Measurements from ENCODE around the gene AK9.

Gene AK9

GRCh38 chr6:109485266-109485935 is 205.6 kb downstream of the AK9 start:
- no peak for DNase-seq (ENCODE audit: low read depth in 2 of 3, low spot score in 2 of 3)

GRCh38 chr6:109484122-109484521 is 206.9 kb downstream of the AK9 start:
- no peak for DNase-seq (ENCODE audit: low read depth in 2 of 3, low spot score in 2 of 3)

GRCh38 chr6:109483735-109484057 is 207.3 kb downstream of the AK9 start:
- no peak for DNase-seq (ENCODE audit: low read depth in 2 of 3, low spot score in 2 of 3)

DNA sequence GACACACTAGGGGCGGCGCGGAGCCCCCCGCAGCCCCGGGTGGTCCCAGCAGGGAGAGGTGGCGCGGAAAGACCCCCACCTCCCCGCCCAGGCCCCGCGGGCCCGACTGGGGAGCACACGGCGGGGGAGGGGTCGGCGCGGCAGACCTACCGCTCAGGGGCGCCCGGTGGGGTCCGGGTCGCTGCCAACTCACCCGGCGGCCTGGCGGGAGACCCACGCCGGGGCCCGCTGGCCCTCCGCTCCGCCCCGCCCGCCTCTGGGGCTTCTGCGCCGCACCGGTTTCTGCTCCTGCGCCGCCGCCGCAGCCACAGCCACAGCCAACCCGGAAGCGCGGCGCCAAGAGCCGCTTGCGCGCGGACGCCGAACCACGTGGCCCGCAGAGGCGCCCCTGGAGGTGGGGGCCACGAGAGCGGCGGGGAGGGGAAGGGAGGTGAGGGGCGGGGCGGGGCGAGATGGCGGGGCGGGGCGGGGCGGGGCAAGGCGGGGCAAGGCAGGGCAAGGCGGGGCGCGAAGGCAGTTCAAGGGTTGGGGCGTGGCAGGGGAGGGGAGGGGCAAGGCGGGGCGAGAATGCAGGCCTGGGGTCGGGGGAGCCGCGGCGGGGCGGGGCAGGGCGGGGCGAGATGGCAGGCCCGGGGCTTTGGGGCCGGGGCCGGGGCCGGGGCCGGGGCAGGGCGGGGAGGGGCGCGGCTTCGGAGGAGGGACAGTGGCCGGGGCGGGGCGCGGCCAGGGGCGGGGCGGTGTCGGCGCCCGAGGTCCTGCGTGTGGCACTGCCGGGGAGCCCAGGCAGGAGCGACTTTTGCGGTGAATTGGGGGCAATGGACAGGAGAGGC is 207.9 kb downstream of the AK9 start, which contains the start of gene ZBTB24:
ZBTB24 (minus strand) TSS at position 315 of the 830 bp plus-strand sequence. CDS start 1,193 bp downstream, outside the sequence.
- peak; percentile 69 to 81 (median 78) for DNase-seq (ENCODE audit: low read depth in 2 of 3, low spot score in 2 of 3)

- no peak for DNase-seq (ENCODE audit: low read depth in 2 of 3, low spot score in 2 of 3)
Observed at GRCh38 chr6:109480993-109481480, 210.0 kb downstream of the AK9 start.

GRCh38 chr6:109478841-109479624 is 212.0 kb downstream of the AK9 start:
- DNase-seq (ENCODE audit: low read depth in 2 of 3, low spot score in 2 of 3) = no peak

DNA sequence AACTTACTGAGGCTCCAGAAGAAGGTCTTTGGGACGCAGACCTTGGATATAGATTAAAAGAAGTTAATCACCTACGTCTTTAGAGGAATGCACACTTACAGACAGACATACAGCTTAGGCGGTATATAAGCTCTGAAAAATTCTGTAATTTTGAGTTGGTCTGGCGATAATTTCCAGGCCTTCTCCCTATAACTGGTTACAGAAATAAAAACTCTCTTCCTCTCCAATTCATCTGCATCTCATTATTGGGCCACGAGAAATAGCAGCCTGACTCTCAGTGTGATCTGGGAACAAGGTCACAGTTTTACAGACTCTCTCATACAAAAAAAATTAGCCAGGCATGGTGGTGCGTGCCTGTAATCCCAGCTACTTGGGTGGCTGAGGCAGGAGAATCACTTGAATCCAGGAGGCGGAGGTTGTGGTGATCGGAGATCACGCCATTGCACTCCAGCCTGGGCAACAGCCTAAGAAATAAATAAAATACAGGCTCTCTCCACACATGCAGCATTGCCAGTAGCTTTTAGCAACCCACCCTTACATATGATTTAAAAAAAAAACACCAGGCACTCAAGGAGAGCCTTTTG is 212.7 kb downstream of the AK9 start:
- DNase-seq (ENCODE audit: low read depth in 2 of 3, low spot score in 2 of 3) = no peak

DNA sequence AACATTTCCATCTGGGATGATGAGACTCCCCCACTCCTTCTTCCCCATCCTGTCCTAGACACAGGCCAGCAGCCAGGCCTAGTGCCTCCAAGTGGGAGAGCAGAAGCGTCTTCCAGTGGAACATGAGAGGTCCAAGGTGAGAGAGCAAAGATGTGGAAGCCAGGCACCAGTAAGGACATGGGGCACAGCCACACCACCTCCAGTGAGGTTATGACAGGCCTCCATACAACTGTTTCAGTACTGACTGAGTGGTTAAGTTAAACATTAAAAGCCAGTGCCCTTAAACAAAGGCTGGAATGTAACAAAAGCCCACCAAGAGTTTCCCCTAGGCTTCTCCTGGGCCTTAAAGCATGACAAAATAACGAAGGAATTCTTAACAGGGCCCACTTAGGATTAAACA is 213.3 kb downstream of the AK9 start:
- DNase-seq (ENCODE audit: low read depth in 2 of 3, low spot score in 2 of 3) = no peak

GRCh38 chr6:109477184-109477583 is 213.8 kb downstream of the AK9 start:
- no peak for DNase-seq (ENCODE audit: low read depth in 2 of 3, low spot score in 2 of 3)

DNA sequence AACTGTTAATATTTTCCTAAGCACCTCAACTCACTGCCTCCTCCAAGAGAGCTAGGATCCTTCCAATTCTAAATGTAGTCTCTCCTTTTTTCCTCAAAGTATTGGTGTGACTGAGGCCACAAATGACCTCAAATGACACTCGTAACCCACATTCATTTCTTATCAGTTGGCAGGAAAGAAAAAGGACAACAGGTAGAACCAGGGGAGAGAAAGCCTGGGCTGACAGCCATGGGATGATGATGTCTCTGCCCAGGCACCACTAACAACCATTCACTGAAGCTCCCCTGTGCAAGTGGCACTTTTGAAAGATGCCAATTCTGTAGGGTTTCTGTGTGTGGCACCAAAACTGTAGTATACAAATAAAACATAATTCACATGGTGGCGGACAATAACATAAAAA is 215.4 kb downstream of the AK9 start:
- DNase-seq (ENCODE audit: low read depth in 2 of 3, low spot score in 2 of 3) = no peak

DNA sequence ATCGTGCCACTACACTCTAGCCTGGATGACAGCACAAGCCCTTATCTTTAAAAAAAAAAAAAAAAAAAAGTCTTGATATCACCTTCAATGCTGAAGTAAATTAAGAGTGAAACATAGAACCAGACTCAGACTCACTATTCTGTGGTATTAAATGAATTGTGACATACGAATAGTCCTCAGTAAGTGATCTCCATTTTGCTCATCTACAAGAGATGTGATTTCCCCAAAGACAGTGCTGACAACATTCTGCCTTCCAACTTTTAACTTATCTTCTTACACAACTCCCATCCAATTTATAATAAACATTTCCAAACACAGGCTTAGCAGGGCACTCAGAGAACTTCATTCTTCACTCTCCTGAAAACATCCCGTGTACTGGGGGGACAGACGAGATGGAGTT is 216.0 kb downstream of the AK9 start:
- no peak for DNase-seq (ENCODE audit: low read depth in 2 of 3, low spot score in 2 of 3)

GRCh38 chr6:109473120-109473519 is 217.9 kb downstream of the AK9 start:
- DNase-seq (ENCODE audit: low read depth in 2 of 3, low spot score in 2 of 3) = no peak

GRCh38 chr6:109472132-109472995 is 218.6 kb downstream of the AK9 start:
- DNase-seq (ENCODE audit: low read depth in 2 of 3, low spot score in 2 of 3) = no peak

DNA sequence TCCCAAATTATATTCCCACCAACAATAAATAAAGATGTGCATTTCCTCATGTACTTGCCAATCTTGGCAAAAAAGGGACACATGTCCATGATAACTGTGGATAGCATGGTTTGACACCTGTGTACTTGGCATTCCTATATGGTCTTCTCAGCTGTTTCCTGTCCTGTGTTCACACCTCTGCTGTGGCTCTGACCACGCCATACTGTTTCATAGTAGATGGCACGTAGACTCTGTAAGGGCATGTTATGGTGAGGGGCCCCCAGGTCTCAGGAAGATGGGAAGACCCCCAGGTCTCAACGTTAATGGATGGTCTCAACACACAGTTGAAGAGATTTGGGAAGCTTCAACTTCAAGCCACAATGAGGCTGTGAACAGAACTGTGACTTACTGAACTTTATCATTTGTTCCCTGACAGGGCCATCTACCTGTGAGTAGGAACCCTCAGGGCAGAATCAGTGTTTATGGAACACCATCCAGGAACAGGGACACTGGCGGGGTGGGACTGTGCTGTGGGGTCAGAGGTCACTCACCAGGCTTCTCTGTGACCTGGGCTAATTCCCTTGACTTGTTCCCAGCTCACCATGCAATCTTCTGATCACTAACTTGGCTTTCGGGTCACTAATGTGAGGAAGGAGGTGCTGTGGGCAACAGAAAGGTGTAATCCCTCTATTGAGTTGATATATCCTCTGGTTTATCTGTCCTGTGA is 219.7 kb downstream of the AK9 start:
- DNase-seq (ENCODE audit: low read depth in 2 of 3, low spot score in 2 of 3) = no peak

GRCh38 chr6:109469591-109470189 is 221.3 kb downstream of the AK9 start:
- DNase-seq (ENCODE audit: low read depth in 2 of 3, low spot score in 2 of 3) = no peak

DNA sequence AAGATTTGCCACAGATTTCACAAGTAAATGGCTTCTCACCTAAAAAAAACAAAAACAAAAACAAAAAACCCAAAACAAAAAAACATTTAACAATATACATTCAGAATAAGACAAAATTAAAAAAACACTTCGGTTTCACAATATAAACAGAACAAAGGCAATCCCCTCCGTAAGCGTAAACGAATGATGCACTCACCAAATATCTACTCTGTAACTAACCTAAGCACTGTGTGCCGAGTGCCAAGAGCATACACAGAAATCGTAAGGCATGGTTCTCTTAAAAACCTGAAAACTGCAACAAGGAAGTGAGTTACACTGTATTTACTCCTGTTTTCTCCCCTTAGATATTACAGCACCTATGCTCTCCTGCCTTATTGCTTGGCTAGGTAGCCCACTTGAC is 223.3 kb downstream of the AK9 start:
- DNase-seq (ENCODE audit: low read depth in 2 of 3, low spot score in 2 of 3) = no peak

DNA sequence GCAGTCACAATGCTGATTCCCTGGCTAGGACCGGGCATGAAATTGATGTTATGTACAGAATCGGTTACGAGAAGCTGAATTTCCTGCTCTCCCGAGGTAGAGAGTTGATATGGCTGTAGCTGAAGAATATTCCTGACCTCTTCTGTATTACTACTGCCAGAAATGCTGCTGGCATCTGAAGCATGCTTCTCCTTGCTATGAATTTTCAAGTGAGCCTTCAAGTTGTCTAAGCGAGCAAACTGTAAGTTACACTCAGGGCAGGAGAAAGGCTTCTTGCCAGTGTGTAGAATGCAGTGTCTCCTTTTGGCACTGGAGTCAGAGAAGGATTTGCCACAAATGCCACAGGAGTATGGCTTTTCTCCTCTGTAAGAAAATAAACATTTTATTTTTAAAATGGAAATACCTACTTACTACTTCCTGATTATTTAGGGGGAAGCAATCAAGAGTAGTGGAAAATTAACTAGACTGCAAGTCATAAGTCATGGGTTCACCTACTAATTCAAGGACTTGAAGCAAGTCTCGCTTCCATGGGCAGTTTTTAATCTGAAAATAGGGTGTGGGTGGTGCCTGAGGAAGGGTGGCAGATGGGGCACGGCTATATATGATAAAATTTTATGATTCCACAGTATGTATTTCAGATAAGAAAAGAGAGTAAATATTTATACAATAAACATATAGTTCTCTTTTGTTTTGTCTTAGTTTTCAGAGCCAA is 224.6 kb downstream of the AK9 start:
- DNase-seq (ENCODE audit: low read depth in 2 of 3, low spot score in 2 of 3) = no peak

DNA sequence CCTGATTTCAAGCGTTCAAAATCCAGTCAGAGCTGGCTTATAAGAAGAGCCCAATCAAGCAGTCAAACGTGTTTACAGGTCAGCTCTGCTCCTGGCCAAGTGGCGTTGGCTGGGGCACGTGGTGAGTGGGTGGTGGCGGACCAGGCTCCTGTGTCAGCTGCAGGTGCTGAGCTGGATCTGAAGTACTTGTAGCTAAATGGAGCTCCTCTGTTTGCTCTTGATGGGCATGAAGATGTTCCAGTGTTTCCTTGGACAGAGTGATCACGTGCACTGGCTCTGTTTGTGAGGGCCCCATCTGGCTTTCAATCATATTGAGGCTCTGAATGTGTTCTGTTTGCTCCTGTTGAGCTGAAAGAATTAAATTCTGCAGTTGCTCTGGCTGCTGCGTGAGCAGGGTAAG is 225.2 kb downstream of the AK9 start:
- DNase-seq (ENCODE audit: low read depth in 2 of 3, low spot score in 2 of 3) = no peak
